Astrocyte (in vitro differentiated cells and primary cell): Measurements from ENCODE around the gene CTTNBP2. TPM values are rescaled to one million over a fixed set of nuclear protein-coding genes. Genes with fewer than 3 reads are reported as not detected.

Experiments used
- DNase-seq: peaks from one replicate; pipeline ENCODE4 v3.0.0-alpha.2; 2010; ENCODE audit warnings: low read depth
- FAIRE-seq: peaks from 2 replicates; lab custom pipeline; 2011; peaks lifted over from hg19 to GRCh38; lab: Jason Lieb, UNC
- H2AFZ ChIP-seq: 2 replicates; pipeline ENCODE4 v1.6.0; 2012; ENCODE audit warnings: low read depth, low read length, inconsistent platforms
- H3K27ac ChIP-seq: 2 replicates; pipeline ENCODE4 v1.5.1; 2011; ENCODE audit warnings: low read depth, low read length, inconsistent platforms
- H3K27me3 ChIP-seq: 2 replicates; pipeline ENCODE4 v1.6.0; 2011; ENCODE audit warnings: low read length, inconsistent platforms; ENCODE audit not compliant: insufficient read depth
- H3K36me3 ChIP-seq: 2 replicates; pipeline ENCODE4 v1.5.1; 2011; ENCODE audit warnings: low read length, inconsistent platforms; ENCODE audit not compliant: insufficient read depth
- H3K4me1 ChIP-seq: 2 replicates; pipeline ENCODE4 v1.5.1; 2011; ENCODE audit warnings: low read length, inconsistent platforms; ENCODE audit not compliant: insufficient read depth
- H3K4me2 ChIP-seq: 2 replicates; pipeline ENCODE4 v1.6.0; 2012; ENCODE audit warnings: low read length, inconsistent platforms
- H3K4me3 ChIP-seq: 2 replicates; pipeline ENCODE4 v1.5.1; 2011; ENCODE audit warnings: low read depth, mild to moderate bottlenecking, low read length, inconsistent platforms; ENCODE audit not compliant: insufficient read depth
- H3K79me2 ChIP-seq: 2 replicates; pipeline ENCODE4 v1.6.0; 2012; ENCODE audit warnings: mild to moderate bottlenecking, low read length, inconsistent platforms; ENCODE audit not compliant: insufficient read depth
- H3K9ac ChIP-seq: 2 replicates; pipeline ENCODE4 v1.6.0; 2012; ENCODE audit warnings: mild to moderate bottlenecking, low read length, inconsistent platforms
- H3K9me3 ChIP-seq: 2 replicates; pipeline ENCODE4 v1.5.1; 2012; ENCODE audit warnings: low read depth, mild to moderate bottlenecking, low read length, inconsistent platforms; ENCODE audit not compliant: insufficient read depth
- H4K20me1 ChIP-seq: 2 replicates; pipeline ENCODE4 v1.6.0; 2012; ENCODE audit warnings: low read length, inconsistent platforms; ENCODE audit not compliant: insufficient read depth
- H3K27ac Mint-ChIP-seq: one replicate; pipeline ENCODE4 v1.8.0; 2021; ENCODE audit warnings: mild to moderate bottlenecking, mixed read lengths; ENCODE audit not compliant: unreplicated experiment
- H3K27me3 Mint-ChIP-seq: one replicate; pipeline ENCODE4 v1.8.0; 2021; ENCODE audit warnings: low read depth, mixed read lengths; ENCODE audit not compliant: unreplicated experiment
- H3K36me3 Mint-ChIP-seq: one replicate; pipeline ENCODE4 v1.8.0; 2021; ENCODE audit warnings: low read depth, mixed read lengths; ENCODE audit not compliant: unreplicated experiment
- H3K4me1 Mint-ChIP-seq: one replicate; pipeline ENCODE4 v1.8.0; 2021; ENCODE audit warnings: low read depth, mixed read lengths; ENCODE audit not compliant: unreplicated experiment
- H3K4me3 Mint-ChIP-seq: one replicate; pipeline ENCODE4 v1.8.0; 2021; ENCODE audit warnings: mild to moderate bottlenecking, moderate library complexity, mixed read lengths; ENCODE audit not compliant: unreplicated experiment
- H3K9me3 Mint-ChIP-seq: one replicate; pipeline ENCODE4 v1.8.0; 2021; ENCODE audit warnings: mild to moderate bottlenecking, mixed read lengths; ENCODE audit not compliant: unreplicated experiment
- EZH2 ChIP-seq: IDR thresholded peaks from 2 replicates; pipeline ENCODE4 v1.6.1; 2012; ENCODE audit warnings: mild to moderate bottlenecking, low read length, inconsistent platforms; ENCODE audit not compliant: insufficient read depth
- total RNA-seq: library from RNA; stranded (reverse); gene quantifications from 2 replicates; pipeline ENCODE4 v1.2.1, GENCODE V29; 2021
- TF ChIP-seq, protein P1 (sequence below): IDR thresholded peaks from 2 replicates; pipeline ENCODE4 v1.5.1; 2011; ENCODE audit warnings: low read depth, mild to moderate bottlenecking, inconsistent platforms, low read length, moderate library complexity; ENCODE audit not compliant: insufficient read depth

CTTNBP2 gene
- total RNA-seq, 1 donor from 2014 or later = 4.9 TPM

DNA sequence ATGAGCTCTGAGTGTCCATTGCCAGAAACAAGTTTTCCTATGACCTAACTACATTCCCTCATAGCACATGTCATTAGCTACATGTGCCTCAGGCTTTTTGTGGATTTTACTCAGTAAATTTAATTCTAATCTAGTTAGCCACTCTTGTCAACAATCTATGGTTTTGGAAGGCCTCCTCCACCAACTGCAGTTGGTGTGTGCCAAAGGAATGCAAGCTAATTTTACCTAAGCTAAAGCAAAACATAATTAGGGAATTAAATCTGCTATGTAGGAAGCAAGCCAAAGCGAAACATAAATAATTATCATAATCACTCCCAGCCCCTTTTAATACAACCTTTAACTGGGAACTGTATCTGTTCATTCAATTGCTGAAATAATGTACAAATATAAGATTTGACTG lies 3.5 kb upstream of the CTTNBP2 start:
- DNase-seq (no peak), FAIRE-seq (no peak)
- no peak overlapping the region for H2AFZ ChIP-seq
- TF ChIP-seq, protein P1, sequence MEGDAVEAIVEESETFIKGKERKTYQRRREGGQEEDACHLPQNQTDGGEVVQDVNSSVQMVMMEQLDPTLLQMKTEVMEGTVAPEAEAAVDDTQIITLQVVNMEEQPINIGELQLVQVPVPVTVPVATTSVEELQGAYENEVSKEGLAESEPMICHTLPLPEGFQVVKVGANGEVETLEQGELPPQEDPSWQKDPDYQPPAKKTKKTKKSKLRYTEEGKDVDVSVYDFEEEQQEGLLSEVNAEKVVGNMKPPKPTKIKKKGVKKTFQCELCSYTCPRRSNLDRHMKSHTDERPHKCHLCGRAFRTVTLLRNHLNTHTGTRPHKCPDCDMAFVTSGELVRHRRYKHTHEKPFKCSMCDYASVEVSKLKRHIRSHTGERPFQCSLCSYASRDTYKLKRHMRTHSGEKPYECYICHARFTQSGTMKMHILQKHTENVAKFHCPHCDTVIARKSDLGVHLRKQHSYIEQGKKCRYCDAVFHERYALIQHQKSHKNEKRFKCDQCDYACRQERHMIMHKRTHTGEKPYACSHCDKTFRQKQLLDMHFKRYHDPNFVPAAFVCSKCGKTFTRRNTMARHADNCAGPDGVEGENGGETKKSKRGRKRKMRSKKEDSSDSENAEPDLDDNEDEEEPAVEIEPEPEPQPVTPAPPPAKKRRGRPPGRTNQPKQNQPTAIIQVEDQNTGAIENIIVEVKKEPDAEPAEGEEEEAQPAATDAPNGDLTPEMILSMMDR = no peak
- no peak for TF ChIP-seq EZH2
- H3K79me2 ChIP-seq = no peaks in the 10 kb centered on the region
- H3K4me1 Mint-ChIP-seq = peaks cover 1% of the 10 kb centered on the region
- no peak overlapping the region for H3K27ac Mint-ChIP-seq
- H3K9me3 ChIP-seq = no peaks in the 10 kb centered on the region
- no peaks in the 10 kb centered on the region for H3K36me3 ChIP-seq
- H3K27ac ChIP-seq = no peak overlapping the region
- H3K27me3 ChIP-seq = no peaks in the 10 kb centered on the region
- no peak overlapping the region for H3K4me3 Mint-ChIP-seq
- no peaks in the 10 kb centered on the region for H4K20me1 ChIP-seq
- peaks cover 2% of the 10 kb centered on the region for H3K27me3 Mint-ChIP-seq
- no peak overlapping the region for H3K4me3 ChIP-seq
- peaks cover 10% of the 10 kb centered on the region for H3K4me1 ChIP-seq
- no peaks in the 10 kb centered on the region for H3K36me3 Mint-ChIP-seq
- no peaks in the 10 kb centered on the region for H3K9me3 Mint-ChIP-seq
- no peak overlapping the region for H3K9ac ChIP-seq
- no peak overlapping the region for H3K4me2 ChIP-seq

DNA sequence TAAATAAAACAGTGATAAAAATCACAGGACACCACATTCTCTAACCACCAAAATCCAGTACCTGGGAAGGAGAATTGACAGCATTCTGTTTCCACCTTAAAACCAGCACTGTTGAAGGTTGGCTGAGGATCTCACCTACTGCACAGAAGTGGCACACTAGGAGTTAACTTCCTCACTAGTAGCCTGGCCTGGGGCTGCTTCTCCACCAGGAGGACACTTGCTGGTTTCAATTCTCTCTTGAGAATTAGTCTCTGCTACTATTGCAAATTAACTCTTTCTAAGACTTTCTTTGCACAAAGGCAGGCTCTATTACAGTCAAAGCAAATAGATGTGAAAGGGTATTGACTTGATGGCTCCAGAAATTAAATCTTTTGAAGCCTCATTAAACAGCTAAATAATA lies 2.3 kb upstream of the CTTNBP2 start:
- Histone ChIP-seq H3K79me2 (no peaks in the 10 kb centered on the region), H3K27ac (no peak overlapping the region), H2AFZ (no peak overlapping the region), H3K4me1 (peaks cover 12% of the 10 kb centered on the region), H3K36me3 (no peaks in the 10 kb centered on the region), H3K9me3 (no peaks in the 10 kb centered on the region), H3K9ac (no peak overlapping the region), H3K27me3 (no peaks in the 10 kb centered on the region), H4K20me1 (no peaks in the 10 kb centered on the region), H3K4me2 (no peak overlapping the region), H3K4me3 (no peak overlapping the region)
- no peak for TF ChIP-seq EZH2
- TF ChIP-seq, protein P1 = no peak
- no peak for DNase-seq
- Mint-ChIP-seq H3K27me3 (peaks cover 2% of the 10 kb centered on the region), H3K27ac (no peak overlapping the region), H3K4me1 (peaks cover 1% of the 10 kb centered on the region), H3K9me3 (no peaks in the 10 kb centered on the region), H3K4me3 (no peak overlapping the region), H3K36me3 (no peaks in the 10 kb centered on the region)
- FAIRE-seq = no peak

DNA sequence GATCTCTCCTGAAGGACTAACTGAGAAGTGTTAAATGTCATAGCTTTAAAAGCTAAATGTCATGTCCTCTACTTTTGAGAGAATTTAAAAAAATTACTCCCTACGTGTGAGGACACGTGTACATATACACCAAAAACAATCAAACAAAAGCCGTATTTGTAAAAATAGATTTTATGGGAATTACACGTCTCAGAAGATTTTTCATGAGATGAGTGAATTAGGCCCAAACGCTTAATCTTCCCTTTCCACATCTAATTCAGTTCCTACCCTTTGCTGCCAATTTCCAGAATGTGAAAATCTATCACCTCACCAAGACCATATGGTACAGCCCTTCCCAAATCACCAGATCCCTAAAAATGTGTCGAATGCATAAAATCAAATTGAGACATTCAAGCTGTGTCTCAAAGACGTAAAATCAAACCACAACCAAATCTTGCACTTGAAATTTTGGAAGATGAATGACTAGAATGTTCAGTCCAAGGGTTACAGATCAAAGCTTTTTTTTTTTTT lies 1.0 kb upstream of the CTTNBP2 start:
- Histone ChIP-seq H3K9ac (no peak overlapping the region), H3K4me2 (peak overlapping the region; percentile 94), H3K4me3 (no peak overlapping the region), H3K36me3 (no peaks in the 10 kb centered on the region), H3K79me2 (no peaks in the 10 kb centered on the region), H2AFZ (no peak overlapping the region), H3K4me1 (peaks cover 12% of the 10 kb centered on the region), H3K27ac (no peak overlapping the region), H4K20me1 (no peaks in the 10 kb centered on the region), H3K27me3 (no peaks in the 10 kb centered on the region), H3K9me3 (no peaks in the 10 kb centered on the region)
- no peaks in the 10 kb centered on the region for H3K36me3 Mint-ChIP-seq
- FAIRE-seq (no peak), DNase-seq (no peak)
- peaks cover 2% of the 10 kb centered on the region for H3K27me3 Mint-ChIP-seq
- peak overlapping the region; percentile 87 for H3K4me3 Mint-ChIP-seq
- TF ChIP-seq EZH2 = no peak
- TF ChIP-seq, protein P1 = no peak
- no peak overlapping the region for H3K27ac Mint-ChIP-seq
- no peaks in the 10 kb centered on the region for H3K9me3 Mint-ChIP-seq
- peaks cover 1% of the 10 kb centered on the region for H3K4me1 Mint-ChIP-seq
